Omental fat pad (tissue), 4 donors: Measurements from ENCODE around the gene OR2A5. TPM values are rescaled to one million over a fixed set of nuclear protein-coding genes. Genes with fewer than 3 reads are reported as not detected.

Experiments used
- ATAC-seq: fragments of 150-250 bp; one replicate; pipeline ENCODE4 v1.9.1; 2016; ENCODE audit warnings: mild to moderate bottlenecking, moderate library complexity; ENCODE audit not compliant: low FRiP score
- DNase-seq: peaks from one replicate; pipeline ENCODE4 v3.0.0-alpha.2; 2019; ENCODE audit warnings: low spot score
- total RNA-seq, 4 donors: library from RNA; depleted of rRNA; stranded (reverse); fragments of >200 nt; gene quantifications; one replicate each; pipeline ENCODE4 v1.1.0, GENCODE V29; 2016
- TF ChIP-seq, protein P1 (sequence below), 3 donors: fragments of 450-650 bp; IDR thresholded peaks; one replicate each; pipeline ENCODE4 v1.5.1; 2016 to 2017; ENCODE audit warnings: antibody characterized with exemption in 3 of 3, mild to moderate bottlenecking in 3 of 3, moderate library complexity in 2 of 3

The OR2A5 gene
- total RNA-seq, 4 donors from 2014 or later: not detected

GRCh38 chr7:144032516-144032915 lies 16.2 kb upstream of the OR2A5 start:
- no peak for DNase-seq
- TF ChIP-seq, protein P1, sequence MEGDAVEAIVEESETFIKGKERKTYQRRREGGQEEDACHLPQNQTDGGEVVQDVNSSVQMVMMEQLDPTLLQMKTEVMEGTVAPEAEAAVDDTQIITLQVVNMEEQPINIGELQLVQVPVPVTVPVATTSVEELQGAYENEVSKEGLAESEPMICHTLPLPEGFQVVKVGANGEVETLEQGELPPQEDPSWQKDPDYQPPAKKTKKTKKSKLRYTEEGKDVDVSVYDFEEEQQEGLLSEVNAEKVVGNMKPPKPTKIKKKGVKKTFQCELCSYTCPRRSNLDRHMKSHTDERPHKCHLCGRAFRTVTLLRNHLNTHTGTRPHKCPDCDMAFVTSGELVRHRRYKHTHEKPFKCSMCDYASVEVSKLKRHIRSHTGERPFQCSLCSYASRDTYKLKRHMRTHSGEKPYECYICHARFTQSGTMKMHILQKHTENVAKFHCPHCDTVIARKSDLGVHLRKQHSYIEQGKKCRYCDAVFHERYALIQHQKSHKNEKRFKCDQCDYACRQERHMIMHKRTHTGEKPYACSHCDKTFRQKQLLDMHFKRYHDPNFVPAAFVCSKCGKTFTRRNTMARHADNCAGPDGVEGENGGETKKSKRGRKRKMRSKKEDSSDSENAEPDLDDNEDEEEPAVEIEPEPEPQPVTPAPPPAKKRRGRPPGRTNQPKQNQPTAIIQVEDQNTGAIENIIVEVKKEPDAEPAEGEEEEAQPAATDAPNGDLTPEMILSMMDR (IDR thresholded peaks at IDR 0.05): no peak
- no peak for ATAC-seq

- ATAC-seq: no peak
- TF ChIP-seq, protein P1 (IDR thresholded peaks at IDR 0.05): no peak
- no peak for DNase-seq
Measured at GRCh38 chr7:144032985-144033709, 15.6 kb upstream of the OR2A5 start.

- DNase-seq (no peak), ATAC-seq (no peak)
- TF ChIP-seq, protein P1 (IDR thresholded peaks at IDR 0.05): no peak
Measured at GRCh38 chr7:144035385-144035784, 13.4 kb upstream of the OR2A5 start.

DNA sequence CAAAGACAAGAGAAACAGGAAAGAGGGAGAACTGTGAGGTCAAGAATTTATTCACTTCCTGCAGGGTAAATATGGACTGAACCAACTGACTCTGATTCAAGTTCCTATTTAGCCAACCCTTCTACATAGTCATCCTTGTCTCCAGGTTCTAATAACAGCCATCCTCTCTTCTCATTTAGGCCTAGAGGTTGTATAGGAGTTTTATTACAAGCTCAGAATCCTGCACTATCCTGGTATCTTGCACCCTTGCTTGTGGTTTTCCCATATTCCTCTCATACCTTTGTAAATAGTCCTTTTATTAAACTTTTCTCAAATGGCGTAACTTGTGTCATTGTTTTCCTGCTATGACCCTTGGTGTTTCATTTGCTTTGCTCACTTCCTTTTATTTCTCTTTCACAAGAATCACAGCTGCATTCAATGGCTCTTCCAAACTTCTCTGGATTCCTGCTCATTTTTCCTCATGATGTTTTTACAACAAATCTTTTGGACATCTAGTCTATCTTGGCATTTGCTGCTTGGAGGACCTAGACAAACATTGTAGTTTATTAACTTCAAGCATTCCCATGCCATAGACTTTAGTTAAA lies 12.4 kb upstream of the OR2A5 start:
- DNase-seq: no peak
- TF ChIP-seq, protein P1 (IDR thresholded peaks at IDR 0.05): no peak
- ATAC-seq: no peak

- ATAC-seq: no peak
- TF ChIP-seq, protein P1 (IDR thresholded peaks at IDR 0.05): no peak
Measured at GRCh38 chr7:144037414-144038035, 11.2 kb upstream of the OR2A5 start.

DNA sequence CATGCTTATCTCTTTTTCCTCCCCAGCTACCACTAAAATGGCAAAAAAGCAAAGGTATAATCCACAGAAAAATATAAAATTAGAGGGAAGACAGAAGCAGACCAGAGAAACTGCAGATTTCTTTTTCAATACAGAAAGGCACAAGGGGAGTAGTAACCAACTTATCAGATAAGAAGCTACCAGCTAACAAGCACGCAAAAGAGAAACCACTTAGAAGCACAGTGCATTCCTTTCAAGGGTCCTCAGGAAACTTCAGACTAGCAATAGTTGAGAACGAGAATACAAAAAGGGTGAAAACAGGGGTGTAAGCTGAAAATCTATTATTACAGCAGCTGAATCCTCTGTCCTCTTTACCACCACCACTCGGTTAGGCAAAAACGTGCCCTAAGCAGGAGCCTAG lies 9.9 kb upstream of the OR2A5 start:
- DNase-seq (no peak), ATAC-seq (no peak)
- TF ChIP-seq, protein P1 (IDR thresholded peaks at IDR 0.05): no peak

More at GRCh38 chr7:144037414-144038035, 11.2 kb upstream of the OR2A5 start:
- DNase-seq: no peak
